Stimulated activated CD4-positive, alpha-beta T cell treated with anti-CD3 and anti-CD28 coated beads, Interleukin-2, amount 100 ng/mL, for 48 hours (primary cell): ENCODE data around the gene PAX9.

ENCODE experiments used
- DNase-seq, 2 donors: peaks; one replicate each; pipeline ENCODE4 v3.0.0-alpha.2; 2020

The PAX9 gene

DNA sequence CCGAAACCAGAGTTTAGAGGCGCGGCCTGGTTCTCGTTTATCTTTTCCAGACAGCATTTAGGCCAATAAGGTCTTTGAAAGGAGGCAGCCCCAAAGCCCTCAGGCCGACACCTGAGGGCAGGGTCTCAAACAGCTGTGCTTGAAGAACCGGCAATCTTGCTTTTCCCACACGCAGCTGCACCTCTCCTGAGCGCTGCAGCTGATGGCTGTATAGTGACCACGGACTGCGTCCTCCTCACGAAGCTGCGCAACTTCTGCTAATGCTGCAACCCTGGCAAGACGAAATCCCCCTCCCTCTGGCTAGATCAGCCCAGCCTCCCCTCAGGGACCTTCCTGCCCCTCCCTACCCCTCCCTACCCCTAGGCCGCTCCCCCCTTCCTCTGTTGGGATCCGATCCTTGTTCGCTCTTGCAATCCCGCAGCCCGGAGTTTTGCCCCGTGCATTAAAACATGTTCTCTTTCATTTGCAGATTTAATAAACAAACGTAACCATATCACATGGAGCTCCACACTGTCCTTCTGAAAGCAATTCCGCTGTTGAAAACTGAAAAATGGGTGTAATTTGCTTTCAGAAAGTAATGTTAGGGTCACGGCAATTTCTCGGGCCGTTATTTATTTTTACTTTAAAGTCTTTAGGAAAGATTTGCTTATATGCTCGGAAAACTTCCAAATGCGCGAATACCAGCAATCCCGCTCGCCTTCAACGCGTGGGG is 4.8 kb upstream of the PAX9 start:
- no peak for DNase-seq

GRCh38 chr14:36657399-36658122 is 4.1 kb upstream of the PAX9 start:
- DNase-seq = no peak

DNA sequence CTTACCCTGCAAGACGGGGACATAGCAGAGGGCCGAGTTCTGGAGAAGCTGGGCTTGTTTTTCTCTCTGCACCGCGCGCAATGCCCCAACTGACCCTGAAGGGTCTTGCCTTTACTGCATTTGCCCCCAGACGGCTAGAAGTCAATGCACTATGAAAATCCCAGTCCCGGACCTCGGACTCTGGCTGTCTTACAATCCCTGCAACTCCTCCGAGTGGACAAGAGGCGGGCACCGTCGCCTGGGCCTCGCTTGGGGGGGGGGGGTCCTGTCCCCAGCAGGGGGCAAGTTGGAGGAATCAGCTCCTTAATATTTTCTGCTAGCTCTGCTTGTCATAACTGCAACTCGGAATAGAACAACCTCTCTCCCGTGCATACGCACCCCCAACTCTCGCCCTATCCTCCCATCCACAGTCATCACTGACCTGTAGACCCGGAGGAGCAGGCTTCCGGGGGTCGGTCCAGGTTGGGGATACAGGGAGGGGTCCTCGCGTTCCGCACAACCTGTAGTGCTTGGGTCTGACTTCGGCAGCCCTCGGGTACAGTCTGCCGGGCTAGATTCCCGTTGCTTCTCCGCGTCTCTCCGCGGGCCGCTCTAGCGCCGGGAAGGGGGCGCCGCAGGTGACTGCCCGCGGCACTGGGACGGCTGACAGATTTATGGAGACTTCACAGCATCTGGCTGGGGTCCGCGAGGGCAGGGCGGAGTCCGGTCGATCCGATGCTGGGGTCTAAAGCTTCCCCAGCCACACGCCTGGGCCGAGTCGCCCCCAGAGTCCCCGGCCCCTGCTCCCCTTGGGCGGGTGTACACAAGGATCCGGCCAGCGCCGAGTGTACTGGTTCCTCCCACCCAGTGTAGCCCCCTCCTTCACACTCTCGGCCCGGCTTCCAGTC is 3.3 kb upstream of the PAX9 start:
- DNase-seq = no peak

DNA sequence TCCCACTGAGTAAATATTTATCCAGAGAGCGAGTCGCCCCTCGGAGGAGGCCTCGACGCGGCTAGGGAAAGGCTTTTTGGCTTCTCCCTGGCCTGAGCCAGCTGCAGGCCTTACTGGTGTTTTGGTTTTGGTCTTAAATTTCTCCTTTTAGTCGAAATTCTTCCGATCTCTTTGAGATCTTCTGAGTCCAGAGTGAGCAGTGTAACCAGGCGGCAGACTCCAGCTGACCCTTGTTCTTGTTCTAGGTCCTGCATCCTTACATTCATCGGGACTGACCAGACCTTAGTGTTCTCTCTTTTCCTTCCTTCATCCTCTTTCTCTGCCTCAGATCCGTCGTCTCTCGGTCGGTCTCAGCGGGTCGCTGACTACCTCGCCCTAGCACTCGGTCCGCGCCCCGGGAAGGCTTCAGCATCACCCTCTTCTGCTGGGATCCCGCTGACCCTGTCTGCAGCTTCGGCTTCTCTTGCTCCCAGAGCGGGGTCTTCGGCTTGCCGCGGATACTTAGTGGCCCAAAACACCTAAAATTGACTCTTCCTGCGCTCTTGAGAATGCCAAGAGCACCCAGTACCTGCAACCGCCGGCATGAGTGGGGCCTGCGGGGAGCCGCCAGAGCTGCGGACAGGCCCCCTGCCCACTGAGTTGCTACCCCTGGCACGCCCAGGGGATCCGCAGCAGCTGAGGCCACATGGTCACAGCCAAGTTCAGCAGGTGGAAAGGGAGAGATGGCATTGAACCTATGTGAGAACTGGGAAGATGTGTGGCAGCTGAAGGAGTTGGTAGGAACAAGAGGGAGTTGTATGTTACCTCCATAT is 2.4 kb upstream of the PAX9 start:
- DNase-seq = no peak

DNA sequence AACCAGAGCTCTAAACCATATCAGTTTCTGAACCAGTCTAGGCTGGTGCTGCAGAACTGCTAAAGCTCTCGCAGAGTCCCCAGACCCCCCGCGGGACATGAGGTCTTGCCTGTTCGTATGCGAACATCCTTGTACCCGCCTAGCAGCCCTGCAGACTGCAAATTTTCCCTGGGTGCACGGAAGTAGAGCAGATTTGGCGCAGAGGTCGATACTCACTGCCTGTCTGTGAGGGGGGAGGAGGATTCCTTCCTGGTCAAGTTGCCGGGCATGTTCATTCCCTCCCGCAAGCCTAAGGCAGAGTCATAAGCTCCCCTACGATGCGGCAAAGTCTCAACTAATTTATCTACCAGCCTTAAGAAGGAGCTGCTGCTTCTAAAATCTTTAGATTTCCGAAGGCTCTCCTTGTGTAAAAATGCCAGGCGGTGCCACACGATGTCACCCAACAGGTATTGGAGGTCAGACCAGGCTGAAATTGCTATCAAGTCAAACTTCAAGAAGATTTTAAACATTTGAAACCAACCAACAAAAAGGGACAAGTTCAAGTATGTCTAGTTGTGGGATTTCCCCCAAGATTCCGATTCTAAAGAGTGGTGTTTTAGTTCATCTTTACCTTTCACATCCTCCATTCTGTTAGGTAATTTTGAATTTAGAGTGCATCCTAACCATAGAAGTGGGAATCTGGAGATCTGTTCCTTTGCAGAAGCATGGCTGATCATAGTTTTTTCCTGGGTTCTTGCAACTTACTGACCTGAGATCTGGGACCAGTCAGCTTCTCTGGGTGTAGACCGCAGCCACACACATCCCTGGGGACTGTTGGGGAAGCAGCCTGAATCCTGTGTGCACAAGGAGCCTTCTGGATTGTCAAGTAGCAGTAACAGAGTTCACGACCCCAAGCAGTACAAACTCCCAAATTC is 1.6 kb upstream of the PAX9 start:
- no peak for DNase-seq

DNA sequence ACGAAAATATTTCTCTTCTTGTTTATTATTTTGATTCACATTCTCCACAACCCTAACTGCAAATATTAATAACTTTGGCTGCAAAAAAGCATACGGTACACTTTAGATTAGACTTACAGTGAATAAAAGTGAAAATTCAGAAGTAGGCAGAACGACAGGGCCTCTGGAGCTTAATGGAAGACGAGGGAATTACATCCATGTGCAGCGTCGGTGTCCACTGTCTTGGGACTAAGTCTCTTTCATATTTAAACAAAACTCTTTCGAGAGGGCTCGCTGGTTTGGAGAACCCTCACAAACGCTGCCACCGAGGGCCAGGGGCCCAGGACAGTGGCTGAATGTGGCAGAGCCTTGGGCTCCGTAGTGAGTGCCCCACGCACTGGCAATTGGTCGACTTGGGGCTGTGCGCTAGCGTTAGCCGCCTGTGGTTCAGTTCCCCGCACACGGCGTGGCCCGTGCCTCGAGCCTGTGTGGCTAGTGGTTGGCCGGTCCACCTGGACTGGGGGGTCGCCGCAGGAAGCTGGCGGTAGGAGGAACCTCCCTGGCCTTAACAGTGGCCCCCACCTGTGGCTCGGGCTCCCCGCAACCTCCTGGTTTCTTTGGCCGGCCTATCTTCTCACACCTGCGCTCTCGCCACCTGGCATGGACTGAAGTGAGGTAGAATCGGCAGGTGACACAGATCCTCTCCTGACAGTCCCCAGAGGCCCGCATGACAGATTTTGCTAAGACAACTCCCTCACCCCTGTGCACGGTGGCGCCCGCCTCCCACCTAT is 739 bp upstream of the PAX9 start:
- DNase-seq = no peak

- DNase-seq = no peak
Measured at GRCh38 chr14:36662258-36662542, 540 bp downstream of the PAX9 start.

- DNase-seq = no peak
Measured at GRCh38 chr14:36662543-36663403, 1.1 kb downstream of the PAX9 start.

DNA sequence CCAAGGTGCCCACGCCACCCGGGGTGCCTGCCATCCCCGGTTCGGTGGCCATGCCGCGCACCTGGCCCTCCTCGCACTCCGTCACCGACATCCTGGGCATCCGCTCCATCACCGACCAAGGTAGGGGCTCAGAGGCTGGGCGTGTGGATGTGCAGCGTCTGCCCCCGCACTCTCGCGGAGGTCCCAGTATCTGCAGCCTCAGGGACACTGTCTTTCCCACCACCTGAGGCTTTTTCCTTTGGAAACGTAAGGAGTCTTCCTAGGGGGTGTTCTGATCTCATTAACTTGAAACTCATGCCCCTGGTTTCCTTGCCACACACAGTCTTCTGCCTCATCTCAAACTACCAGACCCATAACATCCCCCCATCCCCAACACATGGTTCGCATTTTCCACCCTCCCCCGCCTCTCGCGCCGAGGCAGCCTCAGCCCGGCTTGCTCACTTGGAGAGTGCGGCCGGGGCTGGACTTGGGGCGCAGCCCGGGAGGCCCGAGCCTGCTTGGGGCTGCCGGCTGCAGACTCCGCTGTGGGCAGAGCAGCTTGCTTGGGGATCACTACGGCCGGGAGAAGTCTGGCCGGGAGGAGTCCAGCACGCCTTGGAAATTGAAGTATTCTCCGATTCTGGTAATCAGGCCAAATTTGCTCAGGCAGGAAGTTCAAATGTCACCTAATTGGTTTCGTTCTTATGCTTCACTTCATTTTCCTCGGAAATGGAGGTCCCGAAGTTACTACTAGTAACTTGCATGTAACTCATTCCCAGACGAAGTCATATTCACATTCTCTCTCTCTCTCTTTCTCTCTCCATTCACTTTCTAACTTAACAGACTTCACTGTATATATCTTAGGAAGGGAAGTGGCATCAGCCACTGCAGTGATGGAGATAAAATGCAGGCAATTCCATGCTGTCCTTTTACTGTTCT is 2.0 kb downstream of the PAX9 start:
- DNase-seq = no peak

DNA sequence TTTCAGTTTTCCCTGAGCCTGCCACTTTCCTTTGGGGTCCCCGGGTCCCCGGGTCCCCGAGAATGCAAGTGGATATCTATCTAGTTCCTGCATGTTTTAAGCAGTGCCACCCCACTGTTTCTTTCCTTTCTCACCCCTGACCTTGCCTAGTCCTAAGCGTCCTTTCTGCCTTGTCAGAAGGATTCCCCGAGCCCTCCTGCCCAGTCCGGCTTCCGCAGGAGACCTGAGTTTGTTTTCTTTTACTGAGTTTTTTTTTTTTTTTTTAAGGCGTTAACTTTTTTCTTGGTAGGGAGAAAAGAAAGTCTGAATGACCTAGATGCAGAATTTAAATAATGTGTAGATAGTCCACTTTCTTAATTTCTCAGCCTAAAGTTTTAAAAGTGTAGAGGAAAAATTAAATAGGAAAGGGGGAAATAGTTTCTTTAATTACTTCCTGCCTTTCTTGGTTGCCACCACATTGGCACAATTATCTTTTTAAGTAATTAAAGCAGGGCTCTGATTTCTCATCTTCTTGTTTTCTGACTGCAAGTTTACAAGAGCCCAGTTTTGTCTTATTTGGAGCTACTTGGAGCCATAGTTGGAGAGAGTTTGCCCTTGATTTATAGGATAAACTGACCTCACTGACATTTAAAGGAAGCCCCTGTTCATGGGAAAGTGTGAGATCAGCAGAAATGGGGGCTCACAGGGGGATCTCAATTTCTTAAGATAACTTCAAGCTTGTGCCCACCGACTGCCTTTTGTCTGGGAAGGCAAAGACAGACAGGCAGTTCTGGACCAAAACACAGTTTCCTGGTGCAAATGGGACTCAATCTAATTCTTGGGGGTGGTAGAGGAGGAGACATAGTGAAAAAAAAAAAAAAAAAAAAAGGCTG is 2.9 kb downstream of the PAX9 start:
- no peak for DNase-seq

- no peak for DNase-seq
Measured at GRCh38 chr14:36665887-36666415, 4.3 kb downstream of the PAX9 start.

GRCh38 chr14:36666416-36667206 is 5.0 kb downstream of the PAX9 start:
- no peak for DNase-seq

- DNase-seq = no peak
Measured at GRCh38 chr14:36667679-36668078, 6.0 kb downstream of the PAX9 start.

DNA sequence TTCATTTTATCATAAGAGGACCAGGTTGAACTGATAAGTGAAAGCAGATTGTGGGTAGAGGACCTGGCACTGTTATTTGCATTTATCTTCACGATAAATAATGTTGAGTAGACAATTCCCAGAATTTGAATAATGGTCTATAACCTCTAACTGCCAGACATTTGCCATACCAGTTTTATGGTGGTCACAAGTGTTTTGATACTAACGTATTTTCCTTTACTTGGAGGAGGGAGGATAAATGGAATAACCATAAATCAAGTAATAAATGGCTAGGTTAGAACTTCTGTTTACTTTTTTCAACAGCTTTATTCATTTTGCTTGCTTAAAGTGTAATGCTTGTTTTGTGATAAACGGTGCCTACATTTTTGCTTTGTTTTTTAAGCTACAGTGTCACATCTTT is 9.5 kb downstream of the PAX9 start:
- DNase-seq = no peak

- no peak for DNase-seq
Measured at GRCh38 chr14:36672095-36672494, 10.4 kb downstream of the PAX9 start.

- no peak for DNase-seq
Measured at GRCh38 chr14:36674659-36675058, 13.0 kb downstream of the PAX9 start.

DNA sequence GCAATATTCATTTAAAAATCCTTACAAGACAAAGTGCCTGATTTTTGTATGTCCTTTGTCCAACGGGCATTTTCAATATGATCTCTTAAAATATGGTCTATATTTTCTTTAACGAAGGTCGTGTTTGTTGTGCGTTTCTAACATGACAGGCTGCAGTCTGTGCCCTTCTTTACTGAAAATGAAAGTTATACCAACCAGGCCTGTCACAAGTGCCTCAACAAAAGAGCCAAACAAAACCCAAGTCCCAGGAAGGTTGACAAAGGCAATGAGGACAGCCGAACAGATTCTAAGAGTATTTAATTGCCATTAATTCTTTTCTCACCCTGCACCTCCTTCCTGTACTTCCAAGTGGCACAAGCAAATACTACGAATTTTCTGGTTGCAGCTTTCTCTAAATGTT is 13.9 kb downstream of the PAX9 start:
- DNase-seq = no peak
